Measurements from ENCODE around the gene CDH18. TPM values are rescaled to one million over a fixed set of nuclear protein-coding genes. Genes with fewer than 3 reads are reported as not detected.

The CDH18 gene
- total and polyA plus RNA-seq, 2 donors (not counting 1 experiment from before 2014, with no cell fraction given) = 0.16 to 0.33 TPM

- Histone ChIP-seq H3K4me3 (replicated peaks in 1 of 4; ENCODE audit: control extremely low read depth in 1 of 4, insufficient read depth in 1 of 4, low read depth in 3 of 4, low read length in 4 of 4) (no peak overlapping the region), H3K4me1 (ENCODE audit: control insufficient read depth, extremely low read depth, insufficient read depth, low read length) (no peaks in the 10 kb centered on the region), H3K9me3 (ENCODE audit: control insufficient read depth, insufficient read depth, low read depth, low read length) (no peaks in the 10 kb centered on the region), H2AFZ (ENCODE audit: low read length) (no peak overlapping the region), H3K9ac (ENCODE audit: insufficient read depth, low read length) (no peak overlapping the region), H3K27ac (ENCODE audit: insufficient read depth, low read length) (no peak overlapping the region), H3K4me2 (ENCODE audit: extremely low read depth, insufficient read depth, low read length) (no peak overlapping the region), H3K27me3 (ENCODE audit: control insufficient read depth, insufficient read depth, low read length) (no peaks in the 10 kb centered on the region), H3K36me3 (ENCODE audit: control insufficient read depth, insufficient read depth, low read length) (no peaks in the 10 kb centered on the region), H3K79me2 (ENCODE audit: control insufficient read depth, insufficient read depth, low read length) (no peaks in the 10 kb centered on the region), H4K20me1 (ENCODE audit: control insufficient read depth, extremely low read depth, insufficient read depth, low read length) (no peaks in the 10 kb centered on the region)
- TF ChIP-seq, protein P1, sequence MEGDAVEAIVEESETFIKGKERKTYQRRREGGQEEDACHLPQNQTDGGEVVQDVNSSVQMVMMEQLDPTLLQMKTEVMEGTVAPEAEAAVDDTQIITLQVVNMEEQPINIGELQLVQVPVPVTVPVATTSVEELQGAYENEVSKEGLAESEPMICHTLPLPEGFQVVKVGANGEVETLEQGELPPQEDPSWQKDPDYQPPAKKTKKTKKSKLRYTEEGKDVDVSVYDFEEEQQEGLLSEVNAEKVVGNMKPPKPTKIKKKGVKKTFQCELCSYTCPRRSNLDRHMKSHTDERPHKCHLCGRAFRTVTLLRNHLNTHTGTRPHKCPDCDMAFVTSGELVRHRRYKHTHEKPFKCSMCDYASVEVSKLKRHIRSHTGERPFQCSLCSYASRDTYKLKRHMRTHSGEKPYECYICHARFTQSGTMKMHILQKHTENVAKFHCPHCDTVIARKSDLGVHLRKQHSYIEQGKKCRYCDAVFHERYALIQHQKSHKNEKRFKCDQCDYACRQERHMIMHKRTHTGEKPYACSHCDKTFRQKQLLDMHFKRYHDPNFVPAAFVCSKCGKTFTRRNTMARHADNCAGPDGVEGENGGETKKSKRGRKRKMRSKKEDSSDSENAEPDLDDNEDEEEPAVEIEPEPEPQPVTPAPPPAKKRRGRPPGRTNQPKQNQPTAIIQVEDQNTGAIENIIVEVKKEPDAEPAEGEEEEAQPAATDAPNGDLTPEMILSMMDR (conservative IDR thresholded peaks at IDR 0.05 in 1 of 2, IDR thresholded peaks at IDR 0.05 in 1 of 2; ENCODE audit: low read depth in 1 of 2, low read length in 2 of 2) = no peak
- no peak for TF ChIP-seq EZH2 (IDR thresholded peaks at IDR 0.05; ENCODE audit: low read length, missing control alignments)
- DNase-seq (ENCODE audit: low read depth in 2 of 2) = no peak
Measured at GRCh38 chr5:19728571-19728970, 259.4 kb downstream of the CDH18 start.

DNA sequence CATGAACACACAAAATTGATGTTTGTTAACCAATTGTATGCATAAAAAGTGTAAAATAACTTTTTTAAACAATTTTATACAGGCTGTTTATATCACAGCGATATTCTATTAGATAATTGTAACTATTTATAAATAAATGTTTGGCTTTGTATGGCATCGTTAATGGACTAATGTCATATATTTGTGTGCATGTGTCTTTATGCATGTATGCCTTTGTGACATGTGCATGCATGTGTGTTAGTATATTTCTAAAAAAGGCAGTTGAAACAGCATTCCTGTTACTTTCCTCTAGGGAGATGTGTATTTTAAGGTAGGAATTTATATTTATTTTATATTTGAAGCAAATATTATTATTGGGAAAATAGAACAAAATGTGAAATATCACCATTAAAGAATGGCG is 268.9 kb downstream of the CDH18 start:
- Histone ChIP-seq H3K4me1 (ENCODE audit: control insufficient read depth, extremely low read depth, insufficient read depth, low read length) (no peaks in the 10 kb centered on the region), H3K4me2 (ENCODE audit: extremely low read depth, insufficient read depth, low read length) (no peak overlapping the region), H3K9ac (ENCODE audit: insufficient read depth, low read length) (no peak overlapping the region), H4K20me1 (ENCODE audit: control insufficient read depth, extremely low read depth, insufficient read depth, low read length) (no peaks in the 10 kb centered on the region), H3K9me3 (ENCODE audit: control insufficient read depth, insufficient read depth, low read depth, low read length) (no peaks in the 10 kb centered on the region), H3K4me3 (replicated peaks in 1 of 4; ENCODE audit: control extremely low read depth in 1 of 4, insufficient read depth in 1 of 4, low read depth in 3 of 4, low read length in 4 of 4) (no peak overlapping the region), H3K36me3 (ENCODE audit: control insufficient read depth, insufficient read depth, low read length) (no peaks in the 10 kb centered on the region), H3K27ac (ENCODE audit: insufficient read depth, low read length) (no peak overlapping the region), H3K27me3 (ENCODE audit: control insufficient read depth, insufficient read depth, low read length) (no peaks in the 10 kb centered on the region), H2AFZ (ENCODE audit: low read length) (no peak overlapping the region), H3K79me2 (ENCODE audit: control insufficient read depth, insufficient read depth, low read length) (no peaks in the 10 kb centered on the region)
- no peak for DNase-seq (ENCODE audit: low read depth in 2 of 2)
- TF ChIP-seq, protein P1 (conservative IDR thresholded peaks at IDR 0.05 in 1 of 2, IDR thresholded peaks at IDR 0.05 in 1 of 2; ENCODE audit: low read depth in 1 of 2, low read length in 2 of 2) = no peak
- TF ChIP-seq EZH2 (IDR thresholded peaks at IDR 0.05; ENCODE audit: low read length, missing control alignments) = no peak

DNA sequence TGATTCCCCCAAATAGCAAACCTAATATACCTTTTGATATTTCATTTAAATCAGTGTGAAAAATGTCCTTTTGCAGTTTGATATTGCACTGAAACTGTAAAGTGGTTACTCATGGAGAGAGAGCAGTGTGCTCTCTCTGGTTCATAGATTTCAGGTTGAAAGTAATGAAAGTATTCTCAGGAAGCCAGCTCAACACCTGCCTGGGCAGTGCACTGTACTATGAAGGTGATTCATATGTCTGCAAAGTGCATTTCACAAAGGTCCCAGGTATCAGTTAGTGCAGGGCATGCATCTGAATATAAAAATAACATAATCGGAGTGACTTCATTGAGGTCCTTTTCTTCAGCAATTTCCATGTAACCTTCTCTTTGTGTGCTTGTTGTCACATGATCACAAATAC is 274.3 kb downstream of the CDH18 start:
- DNase-seq (ENCODE audit: low read depth in 2 of 2) = no peak
- no peaks in the 10 kb centered on the region for H3K27me3 ChIP-seq (ENCODE audit: control insufficient read depth, insufficient read depth, low read length)
- no peaks in the 10 kb centered on the region for H3K79me2 ChIP-seq (ENCODE audit: control insufficient read depth, insufficient read depth, low read length)
- no peak overlapping the region for H3K4me3 ChIP-seq (replicated peaks in 1 of 4; ENCODE audit: control extremely low read depth in 1 of 4, insufficient read depth in 1 of 4, low read depth in 3 of 4, low read length in 4 of 4)
- H3K27ac ChIP-seq (ENCODE audit: insufficient read depth, low read length) = no peak overlapping the region
- no peak overlapping the region for H3K9ac ChIP-seq (ENCODE audit: insufficient read depth, low read length)
- TF ChIP-seq, protein P1 (conservative IDR thresholded peaks at IDR 0.05 in 1 of 2, IDR thresholded peaks at IDR 0.05 in 1 of 2; ENCODE audit: low read depth in 1 of 2, low read length in 2 of 2) = no peak
- no peak for TF ChIP-seq EZH2 (IDR thresholded peaks at IDR 0.05; ENCODE audit: low read length, missing control alignments)
- no peaks in the 10 kb centered on the region for H4K20me1 ChIP-seq (ENCODE audit: control insufficient read depth, extremely low read depth, insufficient read depth, low read length)
- no peaks in the 10 kb centered on the region for H3K36me3 ChIP-seq (ENCODE audit: control insufficient read depth, insufficient read depth, low read length)
- no peak overlapping the region for H3K4me2 ChIP-seq (ENCODE audit: extremely low read depth, insufficient read depth, low read length)
- H2AFZ ChIP-seq (ENCODE audit: low read length) = no peak overlapping the region
- H3K4me1 ChIP-seq (ENCODE audit: control insufficient read depth, extremely low read depth, insufficient read depth, low read length) = no peaks in the 10 kb centered on the region
- H3K9me3 ChIP-seq (ENCODE audit: control insufficient read depth, insufficient read depth, low read depth, low read length) = no peaks in the 10 kb centered on the region

Data from fibroblast of lung (primary cell).